ENCODE data around the gene PSME4. TPM values are rescaled to one million over a fixed set of nuclear protein-coding genes. Genes with fewer than 3 reads are reported as not detected.

PSME4 gene
- total RNA-seq, 1 experiment from 2014 or later = 87.4 TPM

DNA sequence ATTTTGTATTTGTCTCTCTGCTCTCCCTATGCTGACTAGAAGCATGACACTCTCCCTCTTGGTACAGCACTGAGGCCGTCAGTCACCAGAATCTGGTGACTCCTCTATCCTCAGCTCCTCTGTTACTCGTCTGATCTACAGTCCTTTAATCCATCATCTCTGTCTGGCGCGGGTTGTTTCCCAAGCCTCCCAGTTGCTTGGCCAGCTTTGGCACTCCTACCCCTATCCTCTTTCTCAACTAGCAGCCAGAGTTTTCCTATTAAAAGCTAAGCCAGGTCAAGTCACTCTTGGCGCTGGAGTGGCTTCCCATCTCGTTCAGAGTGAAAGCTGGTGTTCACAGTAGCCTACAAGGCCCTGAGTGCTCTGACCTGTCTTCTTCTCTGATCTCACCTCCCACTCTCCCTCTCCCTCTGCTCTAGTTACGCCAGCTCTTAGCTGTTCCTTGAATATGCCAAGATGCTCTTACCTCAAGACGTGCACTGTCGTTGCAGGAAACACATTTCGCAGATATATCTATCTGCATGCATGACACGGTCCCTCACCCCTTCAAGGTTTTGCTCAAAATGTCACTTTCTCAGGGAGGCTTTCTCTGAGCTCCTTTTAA, 41.8 kb upstream of the PSME4 start:
- Histone ChIP-seq H3K4ac (ENCODE audit: low read depth, low read length) (no peak overlapping the region), H2BK5ac (ENCODE audit: insufficient read length, low read length) (no peak overlapping the region), H4K8ac (replicated peaks; ENCODE audit: insufficient read length, low read depth, low read length) (no peak overlapping the region), H3T11ph (ENCODE audit: low read length) (no peak overlapping the region), H3K4me1 (ENCODE audit: insufficient read depth, low read length) (no peaks in the 10 kb centered on the region), H2AFZ (ENCODE audit: low read length) (no peak overlapping the region), H3K56ac (ENCODE audit: insufficient read length, low read depth, low read length) (no peak overlapping the region), H2AK5ac (ENCODE audit: insufficient read length, low read length) (no peak overlapping the region), H2BK120ac (ENCODE audit: low read depth, low read length, poor library complexity, severe bottlenecking) (no peak overlapping the region), H3K27me3 (ENCODE audit: insufficient read depth, low read length) (no peaks in the 10 kb centered on the region), H3K23ac (ENCODE audit: insufficient read length, low read depth, low read length) (no peak overlapping the region), H4K5ac (ENCODE audit: insufficient read length, low read depth, low read length) (no peak overlapping the region), H3K9me3 (ENCODE audit: control insufficient read depth, low read depth, low read length) (no peaks in the 10 kb centered on the region), H3K14ac (ENCODE audit: insufficient read depth, low read length) (no peak overlapping the region), H3K18ac (ENCODE audit: insufficient read length, low read depth, low read length) (no peak overlapping the region), H3K9ac (ENCODE audit: extremely low read depth, insufficient read length, low read length) (no peak overlapping the region), H3K79me2 (ENCODE audit: insufficient read depth, low read length) (no peaks in the 10 kb centered on the region), H4K20me1 (ENCODE audit: control insufficient read depth, insufficient read depth, insufficient read length) (no peaks in the 10 kb centered on the region), H2BK12ac (ENCODE audit: insufficient read length, low read depth, low read length) (no peak overlapping the region), H2BK15ac (ENCODE audit: low read depth, low read length) (no peak overlapping the region), H3K4me2 (ENCODE audit: insufficient read depth, insufficient read length, low read length) (no peak overlapping the region), H3K27ac (ENCODE audit: insufficient read length, low read depth, low read length) (no peak overlapping the region), H4K91ac (ENCODE audit: insufficient read length, low read depth, low read length) (no peak overlapping the region), H3K79me1 (ENCODE audit: insufficient read depth, low read depth, low read length, poor library complexity, severe bottlenecking) (no peaks in the 10 kb centered on the region), H2BK20ac (ENCODE audit: low read depth, low read length, poor library complexity, severe bottlenecking) (no peak overlapping the region), H3K23me2 (ENCODE audit: insufficient read length, low read depth, low read length, poor library complexity, severe bottlenecking) (no peaks in the 10 kb centered on the region)
- TF ChIP-seq, protein P1, sequence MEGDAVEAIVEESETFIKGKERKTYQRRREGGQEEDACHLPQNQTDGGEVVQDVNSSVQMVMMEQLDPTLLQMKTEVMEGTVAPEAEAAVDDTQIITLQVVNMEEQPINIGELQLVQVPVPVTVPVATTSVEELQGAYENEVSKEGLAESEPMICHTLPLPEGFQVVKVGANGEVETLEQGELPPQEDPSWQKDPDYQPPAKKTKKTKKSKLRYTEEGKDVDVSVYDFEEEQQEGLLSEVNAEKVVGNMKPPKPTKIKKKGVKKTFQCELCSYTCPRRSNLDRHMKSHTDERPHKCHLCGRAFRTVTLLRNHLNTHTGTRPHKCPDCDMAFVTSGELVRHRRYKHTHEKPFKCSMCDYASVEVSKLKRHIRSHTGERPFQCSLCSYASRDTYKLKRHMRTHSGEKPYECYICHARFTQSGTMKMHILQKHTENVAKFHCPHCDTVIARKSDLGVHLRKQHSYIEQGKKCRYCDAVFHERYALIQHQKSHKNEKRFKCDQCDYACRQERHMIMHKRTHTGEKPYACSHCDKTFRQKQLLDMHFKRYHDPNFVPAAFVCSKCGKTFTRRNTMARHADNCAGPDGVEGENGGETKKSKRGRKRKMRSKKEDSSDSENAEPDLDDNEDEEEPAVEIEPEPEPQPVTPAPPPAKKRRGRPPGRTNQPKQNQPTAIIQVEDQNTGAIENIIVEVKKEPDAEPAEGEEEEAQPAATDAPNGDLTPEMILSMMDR (conservative IDR thresholded peaks at IDR 0.05) = no peak
- Mint-ChIP-seq H3K4me1 (no peaks in the 10 kb centered on the region), H3K27me3 (ENCODE audit: low read depth) (no peaks in the 10 kb centered on the region), H3K9me3 (no peaks in the 10 kb centered on the region), H3K27ac (no peak overlapping the region; a peak in 1 of 7 replicates), H3K36me3 (ENCODE audit: insufficient read depth in 1 of 3, low read depth in 3 of 3) (peaks cover 0 to 4% (median 0%) of the 10 kb centered on the region in 3 experiments; a peak in 1 of 7 replicates), H3K4me3 (no peak overlapping the region)
- DNase-seq = no peak
- WGBS (ENCODE audit: extremely low coverage, insufficient read length, low lambda C conversion rate) = no CpG with 5 or more reads among the region's 11 CpGs
